ENCODE measurements around the gene ZNF558. TPM values are rescaled to one million over a fixed set of nuclear protein-coding genes. Genes with fewer than 3 reads are reported as not detected.

Gene ZNF558
- 5.0 to 6.8 TPM (median 6.2 TPM) in 5 replicates for total RNA-seq (2022; extraction: Qiagen RNA extraction)

GRCh38 chr19:8832132-8833021 lies at the start of gene ZNF558, which contains the start of gene MBD3L1:
ZNF558 (minus strand) TSS chr19:8832304; CDS start chr19:8822659, 9,645 bp downstream.
MBD3L1 (plus strand) TSS chr19:8832377; CDS start chr19:8842679, 10,302 bp downstream.

Other genes with a start within 250 kb of the ZNF558 start
- gene ADAMTS10, start 221.6 kb downstream of the ZNF558 start, total RNA-seq (2022; extraction: Qiagen RNA extraction), result 8.4 to 14.6 TPM (median 12.2 TPM) in 5 replicates
- gene NFILZ, start 201.7 kb downstream of the ZNF558 start, total RNA-seq (2022; extraction: Qiagen RNA extraction), result not detected in 5 replicates
- not detected in 5 replicates for gene ACTL9, start 133.5 kb downstream of the ZNF558 start, total RNA-seq (2022; extraction: Qiagen RNA extraction)
- not detected in 5 replicates for gene OR2Z1, start 110.7 kb downstream of the ZNF558 start, total RNA-seq (2022; extraction: Qiagen RNA extraction)
- gene MBD3L1, start 73 bp upstream of the ZNF558 start, total RNA-seq (2022; extraction: Qiagen RNA extraction), result not detected in 5 replicates
- gene MUC16, start 178.1 kb upstream of the ZNF558 start, total RNA-seq (2022; extraction: Qiagen RNA extraction), result 0.02 to 0.13 TPM (median 0.05 TPM) in 5 replicates